DOHH2 (cell line): ENCODE data around the gene FGB.

ENCODE experiments used
- H3F3A ChIP-seq: fragments of 200-600 bp; sonication (generic), shearing (Covaris generic); 2 replicates; pipeline ENCODE4 v1.6.0; 2016; ENCODE audit warnings: antibody characterized with exemption, mild to moderate bottlenecking; ENCODE audit not compliant: control insufficient read depth, insufficient read depth
- H3K27ac ChIP-seq: fragments of 200-600 bp; sonication (generic); 2 replicates; pipeline ENCODE4 v1.5.1; 2014; ENCODE audit warnings: low read depth, mild to moderate bottlenecking, low read length, moderate library complexity
- H3K27me3 ChIP-seq: fragments of 200-600 bp; sonication (generic); 2 replicates; pipeline ENCODE4 v1.6.1; 2014; ENCODE audit warnings: mild to moderate bottlenecking, low read length, mixed read lengths; ENCODE audit not compliant: control insufficient read depth
- H3K36me3 ChIP-seq: fragments of 200-600 bp; sonication (generic); 2 replicates; pipeline ENCODE4 v1.6.1; 2014; ENCODE audit warnings: mild to moderate bottlenecking, low read length, moderate library complexity, mixed read lengths; ENCODE audit not compliant: control insufficient read depth
- H3K4me1 ChIP-seq: fragments of 200-600 bp; sonication (generic); 2 replicates; pipeline ENCODE4 v1.6.1; 2014; ENCODE audit warnings: mild to moderate bottlenecking, low read length, mixed read lengths; ENCODE audit not compliant: control insufficient read depth
- H3K4me2 ChIP-seq: fragments of 200-600 bp; sonication (generic); 2 replicates; pipeline ENCODE4 v1.6.0; 2014; ENCODE audit warnings: mild to moderate bottlenecking, low read length, moderate library complexity
- H3K4me3 ChIP-seq: fragments of 200-600 bp; sonication (generic); 2 replicates; pipeline ENCODE4 v1.5.1; 2014; ENCODE audit warnings: mild to moderate bottlenecking, low read length, mixed read lengths
- H3K79me2 ChIP-seq: fragments of 200-600 bp; sonication (generic); 2 replicates; pipeline ENCODE4 v1.6.1; 2014; ENCODE audit warnings: mild to moderate bottlenecking, low read length, mixed read lengths; ENCODE audit not compliant: control insufficient read depth
- H3K9me2 ChIP-seq: fragments of 200-600 bp; sonication (generic); replicated peaks from 2 replicates; pipeline ENCODE4 v1.6.1; 2014; ENCODE audit warnings: mild to moderate bottlenecking, low read length, mixed read lengths; ENCODE audit not compliant: control insufficient read depth
- H3K9me3 ChIP-seq: fragments of 200-600 bp; sonication (generic); 2 replicates; pipeline ENCODE4 v1.6.1; 2014; ENCODE audit warnings: antibody characterized with exemption, low read length, mixed read lengths; ENCODE audit not compliant: control insufficient read depth, insufficient read depth
- H4K20me1 ChIP-seq: fragments of 200-600 bp; sonication (generic); 2 replicates; pipeline ENCODE4 v1.6.0; 2014; ENCODE audit warnings: low read depth, mild to moderate bottlenecking, antibody characterized with exemption, low read length, moderate library complexity; ENCODE audit not compliant: control insufficient read depth, insufficient read depth
- CTCF ChIP-seq: fragments of 200-600 bp; sonication (generic); IDR thresholded peaks from one replicate; pipeline ENCODE4 v1.5.1; 2014; ENCODE audit warnings: antibody characterized with exemption, mild to moderate bottlenecking, low read depth, low read length; ENCODE audit not compliant: poor library complexity, severe bottlenecking
- EZH2phosphoT487 ChIP-seq: fragments of 200-600 bp; sonication (generic); IDR thresholded peaks from 2 replicates; pipeline ENCODE4 v1.6.1; 2017; ENCODE audit warnings: borderline replicate concordance, mild to moderate bottlenecking, antibody characterized with exemption, low read length, moderate library complexity, mixed read lengths

The FGB gene

GRCh38 chr4:154609532-154609931, 46.7 kb downstream of the FGB start:
- Histone ChIP-seq H3K4me3 (no peak overlapping the region), H4K20me1 (no peaks in the 10 kb centered on the region)
- TF ChIP-seq CTCF (no peak), EZH2phosphoT487 (no peak)

GRCh38 chr4:154610582-154610981, 47.8 kb downstream of the FGB start:
- no peaks in the 10 kb centered on the region for H3K9me2 ChIP-seq
- H3F3A ChIP-seq: no peaks in the 10 kb centered on the region
- H3K27ac ChIP-seq: no peak overlapping the region
- no peak overlapping the region for H3K4me3 ChIP-seq
- no peak overlapping the region for H3K4me2 ChIP-seq
- H3K9me3 ChIP-seq: no peaks in the 10 kb centered on the region
- no peaks in the 10 kb centered on the region for H3K79me2 ChIP-seq
- H3K27me3 ChIP-seq: 0 out of 2 replicates have a peak, but pooled peaks cover 3% of the 10 kb centered on the region
- no peak for TF ChIP-seq CTCF
- no peak for TF ChIP-seq EZH2phosphoT487
- H3K36me3 ChIP-seq: no peaks in the 10 kb centered on the region
- no peaks in the 10 kb centered on the region for H3K4me1 ChIP-seq
- no peaks in the 10 kb centered on the region for H4K20me1 ChIP-seq

More at GRCh38 chr4:154609532-154609931, 46.7 kb downstream of the FGB start:
- Histone ChIP-seq H3K79me2 (no peaks in the 10 kb centered on the region), H3K9me3 (no peaks in the 10 kb centered on the region), H3K4me1 (no peaks in the 10 kb centered on the region), H3K4me2 (no peak overlapping the region), H3F3A (no peaks in the 10 kb centered on the region), H3K36me3 (no peaks in the 10 kb centered on the region), H3K27ac (no peak overlapping the region), H3K27me3 (0 out of 2 replicates have a peak, but pooled peaks cover 3% of the 10 kb centered on the region), H3K9me2 (no peaks in the 10 kb centered on the region)

GRCh38 chr4:154611833-154612232, 49.0 kb downstream of the FGB start:
- Histone ChIP-seq H3K9me3 (no peaks in the 10 kb centered on the region), H3K9me2 (no peaks in the 10 kb centered on the region), H3K27me3 (0 out of 2 replicates have a peak, but pooled peaks cover 3% of the 10 kb centered on the region), H3K79me2 (no peaks in the 10 kb centered on the region), H4K20me1 (no peaks in the 10 kb centered on the region), H3K4me1 (no peaks in the 10 kb centered on the region), H3K36me3 (no peaks in the 10 kb centered on the region), H3K27ac (no peak overlapping the region), H3K4me2 (no peak overlapping the region), H3F3A (no peaks in the 10 kb centered on the region), H3K4me3 (no peak overlapping the region)
- TF ChIP-seq CTCF (no peak), EZH2phosphoT487 (no peak)
